HCT116 (cell line): Measurements from ENCODE around the gene BRAP. TPM values are rescaled to one million over a fixed set of nuclear protein-coding genes. Genes with fewer than 3 reads are reported as not detected.
"Not testable (repeated sequence)": the region's sequence is repeated elsewhere in the genome, so short reads cannot be mapped to it uniquely, and the experiment has no call there.

Experiments used
- ATAC-seq: fragments of 200-7000 bp; cut with Tn5 transposase; 2 replicates; pipeline ENCODE4 v1.9.1; 2020; ENCODE audit warnings: mild to moderate bottlenecking, moderate library complexity
- BruUV-seq: library from RNA; stranded (reverse); fragments of 400-500 nt; replicated peaks from 2 replicates; lab custom pipeline; 2021; lab: Mats Ljungman, UMichigan
- CTCF ChIA-PET: fragments of 300-600 bp; sonication (Branson Sonifier 250); formaldehyde crosslinking; loops from one replicate; lab custom pipeline; 2021; ENCODE audit warnings: antibody characterized with exemption; lab: Charles Lee
- POLR2A ChIA-PET: fragments of 300-600, 350-600 bp; sonication (Branson Sonifier 250); formaldehyde crosslinking; loops from one replicate; lab custom pipeline; 2021; ENCODE audit warnings: antibody characterized with exemption; lab: Charles Lee
- RAD21 ChIA-PET, 2 experiments: fragments of 300-600 bp; sonication (Branson Sonifier 250); formaldehyde crosslinking; loops; one replicate each; lab custom pipeline; 2023; ENCODE audit warnings: low total read pairs in 2 of 2; ENCODE audit not compliant: uncharacterized antibody in 2 of 2, unreplicated experiment in 2 of 2, low non-redundant PET in 1 of 2; lab: Charles Lee
- DNase-seq: peaks from one replicate; pipeline ENCODE4 v3.0.0-alpha.2; 2010; ENCODE audit warnings: low read depth, low spot score
- H2AFZ ChIP-seq: fragments of 200-600 bp; shearing (Covaris generic), sonication (generic); 2 replicates; pipeline ENCODE4 v1.6.1; 2017; ENCODE audit warnings: low read depth, mixed run types, mixed read lengths, antibody characterized with exemption, low read length; ENCODE audit not compliant: poor library complexity, severe bottlenecking
- H3K27ac ChIP-seq: 2 replicates; pipeline ENCODE4 v1.5.1; 2012; ENCODE audit warnings: low read depth, low read length
- H3K27me3 ChIP-seq: fragments of 200-600 bp; sonication (generic); 2 replicates; pipeline ENCODE4 v1.6.1; 2016; ENCODE audit warnings: mixed run types, low read length, mixed read lengths; ENCODE audit not compliant: insufficient read depth
- H3K36me3 ChIP-seq, 2 experiments: fragments of 200-500 bp in 1 of 2; fragments of 200-600 bp in 1 of 2; sonication (Bioruptor generic) in 1 of 2; sonication (generic) in 1 of 2; 2 replicates each; pipeline versions ENCODE4 v1.5.1 to v1.6.1; 2014 to 2016; ENCODE audit warnings: low read length in 2 of 2, inconsistent platforms in 1 of 2, mixed read lengths in 1 of 2, mixed run types in 1 of 2; ENCODE audit not compliant: insufficient read depth in 2 of 2, control insufficient read depth in 1 of 2
- H3K4me1 ChIP-seq, 2 experiments: fragments of 200-600 bp in 1 of 2; sonication (generic) in 1 of 2; 2 replicates each; pipeline versions ENCODE4 v1.5.1 to v1.6.1; 2012 to 2017; ENCODE audit warnings: low read length in 2 of 2, inconsistent platforms in 1 of 2, mild to moderate bottlenecking in 1 of 2, mixed read lengths in 1 of 2, mixed run types in 1 of 2, moderate library complexity in 1 of 2; ENCODE audit not compliant: insufficient read depth in 2 of 2, control insufficient read depth in 1 of 2
- H3K4me2 ChIP-seq: fragments of 200-600 bp; sonication (generic); 2 replicates; pipeline ENCODE4 v1.6.1; 2017; ENCODE audit warnings: mixed run types, low read length, mixed read lengths
- H3K4me3 ChIP-seq, 2 experiments: fragments of 200-600 bp in 1 of 2; sonication (generic) in 1 of 2; replicated peaks in 1 of 2; 2 replicates each; pipeline ENCODE4 v1.5.1; 2011 to 2016; ENCODE audit warnings: low read length in 2 of 2, control low read depth in 1 of 2, low read depth in 1 of 2, mild to moderate bottlenecking in 1 of 2, mixed read lengths in 1 of 2, mixed run types in 1 of 2
- H3K79me2 ChIP-seq: fragments of 200-600 bp; sonication (generic); 2 replicates; pipeline ENCODE4 v1.6.1; 2017; ENCODE audit warnings: mild to moderate bottlenecking, mixed run types, low read length, moderate library complexity, mixed read lengths; ENCODE audit not compliant: insufficient read depth
- H3K9ac ChIP-seq: fragments of 200-600 bp; sonication (generic); 2 replicates; pipeline ENCODE4 v1.6.1; 2016; ENCODE audit warnings: low read length, mixed read lengths
- H3K9me2 ChIP-seq: fragments of 200-600 bp; sonication (generic), shearing (Covaris generic); 2 replicates; pipeline ENCODE4 v1.6.1; 2017; ENCODE audit warnings: mixed run types, mild to moderate bottlenecking, moderate library complexity; ENCODE audit not compliant: insufficient read depth
- H3K9me3 ChIP-seq, 2 experiments: fragments of 200-500 bp in 1 of 2; fragments of 200-600 bp in 1 of 2; sonication (Bioruptor generic) in 1 of 2; sonication (generic) in 1 of 2; 2 replicates each; pipeline ENCODE4 v1.6.1; 2014 to 2017; ENCODE audit warnings: low read length in 2 of 2, mixed read lengths in 2 of 2, inconsistent platforms in 1 of 2, low read depth in 1 of 2, mild to moderate bottlenecking in 1 of 2, mixed run types in 1 of 2, moderate library complexity in 1 of 2; ENCODE audit not compliant: control insufficient read depth in 1 of 2, insufficient read depth in 1 of 2
- H4K20me1 ChIP-seq: fragments of 200-600 bp; sonication (generic), shearing (Covaris generic); 2 replicates; pipeline ENCODE4 v1.6.1; 2017; ENCODE audit warnings: mixed run types, mild to moderate bottlenecking, moderate library complexity; ENCODE audit not compliant: insufficient read depth
- CBX3 ChIP-seq: IDR thresholded peaks from 2 replicates; pipeline ENCODE4 v1.6.1; 2012; ENCODE audit warnings: low read depth
- EZH2phosphoT487 ChIP-seq: fragments of 200-600 bp; IDR thresholded peaks from 2 replicates; pipeline ENCODE4 v1.6.1; 2018; ENCODE audit warnings: antibody characterized with exemption, borderline replicate concordance
- JUND ChIP-seq: IDR thresholded peaks from 2 replicates; pipeline ENCODE4 v1.6.1; 2012
- SIN3A ChIP-seq: IDR thresholded peaks from 2 replicates; pipeline ENCODE4 v1.6.1; 2012; ENCODE audit warnings: low read depth
- SP1 ChIP-seq: IDR thresholded peaks from 2 replicates; pipeline ENCODE4 v1.6.1; 2012; ENCODE audit warnings: low read depth
- TCF7L2 ChIP-seq: IDR thresholded peaks from 2 replicates; pipeline ENCODE4 v1.7.0; 2011; ENCODE audit warnings: borderline replicate concordance, inconsistent platforms; ENCODE audit not compliant: insufficient read depth, insufficient read length; ENCODE audit errors: extremely low read depth
- ZFX ChIP-seq: fragments of 450-650 bp; IDR thresholded peaks from 2 replicates; pipeline ENCODE4 v1.6.1; 2017
- intact Hi-C: fragments of 100-400 bp; cut with micrococcal nuclease; formaldehyde crosslinking; loops from 2 replicates; pipeline ENCODE4 v1.10.0; 2022
- total RNA-seq: library from RNA; stranded (reverse); gene quantifications from one replicate; pipeline ENCODE4 v1.2.1, GENCODE V29; 2021; ENCODE audit not compliant: unreplicated experiment
- TF ChIP-seq, protein P1 (sequence below): IDR thresholded peaks from 2 replicates; pipeline ENCODE4 v1.6.1; 2012

The BRAP gene
- total RNA-seq, 1 experiment from 2014 or later: 16.7 TPM

DNA sequence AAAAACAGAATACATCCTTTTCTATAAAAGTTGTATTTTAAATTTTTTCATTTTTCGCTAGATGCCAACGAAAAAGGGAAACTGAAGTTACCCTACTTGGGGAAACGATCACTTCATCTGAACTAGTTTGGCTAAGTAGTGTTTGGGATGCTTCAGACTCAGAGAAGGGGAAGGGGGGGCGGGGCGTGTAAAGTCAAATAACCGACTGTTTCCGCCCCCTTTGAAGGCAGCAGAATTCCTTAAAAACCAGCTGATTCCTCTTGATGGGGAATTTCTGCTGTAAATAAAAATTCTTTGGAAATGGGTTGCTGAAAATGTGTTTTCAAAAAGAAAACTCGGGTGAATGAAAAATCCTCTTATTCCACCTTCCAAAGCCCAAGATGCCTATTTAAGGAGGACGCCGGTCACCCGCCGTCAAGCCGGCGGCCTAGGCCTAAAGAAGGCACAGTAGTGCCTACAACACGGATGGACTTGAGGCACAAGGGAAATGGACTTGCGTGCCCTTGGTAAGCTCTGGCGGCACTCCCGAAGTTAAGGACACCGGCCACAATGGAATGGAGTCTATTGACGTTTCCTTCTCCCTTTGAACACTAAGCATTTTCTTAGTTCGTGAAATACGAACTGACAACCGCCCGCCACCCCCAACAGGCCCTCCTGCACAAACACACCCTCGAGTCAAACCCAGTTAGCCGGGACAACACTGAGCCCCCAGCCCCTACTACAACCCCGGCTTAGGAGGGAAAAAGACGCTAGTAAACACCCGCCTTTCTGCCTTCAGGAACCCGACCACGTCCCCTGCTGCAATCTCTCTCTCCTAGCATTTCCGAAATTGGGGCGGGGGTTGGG lies 88.5 kb downstream of the BRAP start:
- H3K36me3 ChIP-seq: no peaks in the 10 kb centered on the region; a peak in 1 of 4 replicates
- H3K4me1 ChIP-seq: peaks cover 21 to 36% of the 10 kb centered on the region in 2 experiments
- H3K9me3 ChIP-seq: no peaks in the 10 kb centered on the region
- H3K9me2 ChIP-seq: no peaks in the 10 kb centered on the region
- intact Hi-C loops: no loop called here
- peaks cover 62% of the 10 kb centered on the region for H3K79me2 ChIP-seq
- ChIA-PET CTCF (no interaction called here), POLR2A (no interaction called here), RAD21 (no interaction called here)
- ATAC-seq: peak; percentile 26
- TF ChIP-seq CBX3: no peak
- peak; percentile 27 for TF ChIP-seq TCF7L2
- TF ChIP-seq SIN3A: peak; percentile 23; the same call in 1 of the 2 replicates
- peak; percentile 51; the same call in 1 of the 2 replicates for TF ChIP-seq SP1
- TF ChIP-seq JUND: no peak
- TF ChIP-seq EZH2phosphoT487: no peak
- TF ChIP-seq, protein P1, sequence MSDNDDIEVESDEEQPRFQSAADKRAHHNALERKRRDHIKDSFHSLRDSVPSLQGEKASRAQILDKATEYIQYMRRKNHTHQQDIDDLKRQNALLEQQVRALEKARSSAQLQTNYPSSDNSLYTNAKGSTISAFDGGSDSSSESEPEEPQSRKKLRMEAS: peak; percentile 26
- TF ChIP-seq ZFX: peak; percentile 22
- H3K27ac ChIP-seq: peak overlapping the region; percentile 96
- TSS peak; percentile 66 for BruUV-seq
- DNase-seq: peak; percentile 59
- H3K9ac ChIP-seq: peak overlapping the region; percentile 95
- no peaks in the 10 kb centered on the region for H3K27me3 ChIP-seq
- peak overlapping the region; percentile 70 to 97 for H3K4me3 ChIP-seq
- peaks cover 28% of the 10 kb centered on the region; the same call in 1 of the 2 replicates for H4K20me1 ChIP-seq
- peak overlapping the region; percentile 88 for H3K4me2 ChIP-seq
- no peak overlapping the region for H2AFZ ChIP-seq

DNA sequence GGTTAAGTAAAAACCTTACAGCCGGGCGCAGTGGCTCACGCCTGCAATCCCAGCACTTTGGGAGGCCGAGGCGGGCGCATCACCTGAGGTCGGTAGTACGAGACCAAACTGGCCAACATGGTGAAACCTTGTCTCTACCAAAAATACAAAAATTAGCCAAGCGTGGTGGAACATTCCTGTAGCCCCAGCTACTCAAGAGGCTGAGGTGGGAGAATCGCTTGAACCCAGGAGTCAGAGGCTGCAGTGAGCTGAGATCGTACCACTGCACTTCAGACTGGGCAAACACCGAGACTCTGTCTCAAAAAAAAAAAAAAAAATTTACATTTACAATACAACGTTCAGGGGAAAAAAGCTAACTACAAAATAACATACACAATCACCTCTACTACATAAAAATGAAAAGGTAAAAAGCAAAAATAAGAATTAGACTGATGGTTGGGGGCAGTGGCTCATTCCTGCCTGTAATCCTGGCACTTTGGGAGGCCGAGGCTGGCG lies 90.4 kb downstream of the BRAP start:
- RAD21 ChIA-PET, intact Hi-C loops, H3K27me3 ChIP-seq, H3K9ac ChIP-seq, H3K27ac ChIP-seq, H3K36me3 ChIP-seq, BruUV-seq, POLR2A ChIA-PET, H3K9me2 ChIP-seq, H3K9me3 ChIP-seq, DNase-seq, CTCF ChIA-PET, H3K4me3 ChIP-seq, ATAC-seq, H2AFZ ChIP-seq: not testable (repeated sequence)
- peak overlapping the region; percentile 88; the same call in 1 of the 2 replicates for H3K4me2 ChIP-seq
- H3K4me1 ChIP-seq: peaks cover 15 to 33% of the 10 kb centered on the region in 2 experiments
- H4K20me1 ChIP-seq: peaks cover 28% of the 10 kb centered on the region; the same call in 1 of the 2 replicates
- peaks cover 80% of the 10 kb centered on the region for H3K79me2 ChIP-seq

Other genes with a start within 250 kb of the BRAP start
- gene ATXN2, start 86.6 kb downstream of the BRAP start, total RNA-seq: 72.7 TPM
- gene ACAD10, start 97 bp upstream of the BRAP start, total RNA-seq: 25.3 TPM
- 32.9 TPM for gene ALDH2, start 81.0 kb upstream of the BRAP start, total RNA-seq
- gene MAPKAPK5, start 156.3 kb upstream of the BRAP start, total RNA-seq: 57.9 TPM